HepG2 (cell line): ENCODE measurements around the gene TSKU.

Source experiments
- EP300 ChIP-seq, 3 experiments: sonication (generic) in 1 of 3; formaldehyde crosslinking in 1 of 3; IDR thresholded peaks; 2 replicates each; pipeline versions ENCODE4 v1.5.1 to v1.6.1; 2011 to 2020; ENCODE audit warnings: low read depth in 2 of 3, low read length in 2 of 3, borderline replicate concordance in 1 of 3, improper control_type of control experiment in 1 of 3, mild to moderate bottlenecking in 1 of 3, missing genetic modification reagents in 1 of 3, moderate library complexity in 1 of 3
- ZNF451 ChIP-seq: sonication (generic); formaldehyde crosslinking; IDR thresholded peaks from 2 replicates; pipeline ENCODE4 v1.5.0; 2020; ENCODE audit warnings: mild to moderate bottlenecking, missing genetic modification reagents
- TF ChIP-seq, protein P1 (sequence below): sonication (generic); formaldehyde crosslinking; IDR thresholded peaks from 2 replicates; pipeline ENCODE4 v1.8.1; 2023; ENCODE audit warnings: mild to moderate bottlenecking, inconsistent platforms, moderate library complexity, missing genetic modification reagents, borderline replicate concordance
- TF ChIP-seq, protein P2 (sequence below): IDR thresholded peaks from 2 replicates; pipeline ENCODE4 v1.6.1; 2012; ENCODE audit warnings: low read length, improper control_type of control experiment

DNA sequence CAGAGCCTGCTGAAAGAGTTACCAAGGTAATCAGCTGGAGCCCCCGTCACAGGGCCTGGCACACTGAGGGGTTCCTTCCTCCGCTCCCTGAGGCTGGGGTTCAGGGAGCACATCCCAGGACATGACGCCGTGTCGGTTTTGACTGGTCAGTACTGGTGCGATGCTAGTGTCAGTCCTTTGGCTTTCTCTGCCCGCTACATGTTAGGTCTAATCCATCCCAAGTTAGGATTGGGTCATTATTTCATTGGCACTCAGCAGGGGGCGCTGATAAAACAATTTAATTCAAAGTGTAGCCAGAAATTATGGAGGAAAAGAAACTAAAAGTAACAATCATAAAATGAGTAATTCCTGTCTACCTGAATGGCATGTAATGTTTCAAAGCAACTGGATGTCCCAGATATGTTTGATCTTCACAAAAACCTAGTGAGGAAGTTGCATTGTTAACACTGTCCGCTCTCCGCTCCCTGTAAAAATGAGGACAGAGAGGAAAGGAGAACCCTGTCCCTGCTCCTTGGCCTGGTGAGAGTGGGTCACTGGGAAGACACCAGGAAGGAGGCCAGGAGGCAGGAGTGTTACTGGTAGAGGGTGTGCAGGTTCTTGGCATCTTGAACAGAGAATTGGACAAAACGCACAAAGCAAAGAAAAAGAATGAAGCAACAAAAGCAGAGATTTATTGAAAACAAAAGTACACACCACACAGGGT is 27.1 kb downstream of the TSKU start:
- TF ChIP-seq, protein P1, sequence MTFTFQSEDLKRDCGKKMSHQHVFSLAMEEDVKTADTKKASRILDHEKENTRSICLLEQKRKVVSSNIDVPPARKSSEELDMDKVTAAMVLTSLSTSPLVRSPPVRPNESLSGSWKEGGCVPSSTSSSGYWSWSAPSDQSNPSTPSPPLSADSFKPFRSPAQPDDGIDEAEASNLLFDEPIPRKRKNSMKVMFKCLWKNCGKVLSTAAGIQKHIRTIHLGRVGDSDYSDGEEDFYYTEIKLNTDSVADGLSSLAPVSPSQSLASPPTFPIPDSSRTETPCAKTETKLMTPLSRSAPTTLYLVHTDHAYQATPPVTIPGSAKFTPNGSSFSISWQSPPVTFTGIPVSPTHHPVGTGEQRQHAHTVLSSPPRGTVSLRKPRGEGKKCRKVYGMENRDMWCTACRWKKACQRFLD = no peak
- TF ChIP-seq, protein P2, sequence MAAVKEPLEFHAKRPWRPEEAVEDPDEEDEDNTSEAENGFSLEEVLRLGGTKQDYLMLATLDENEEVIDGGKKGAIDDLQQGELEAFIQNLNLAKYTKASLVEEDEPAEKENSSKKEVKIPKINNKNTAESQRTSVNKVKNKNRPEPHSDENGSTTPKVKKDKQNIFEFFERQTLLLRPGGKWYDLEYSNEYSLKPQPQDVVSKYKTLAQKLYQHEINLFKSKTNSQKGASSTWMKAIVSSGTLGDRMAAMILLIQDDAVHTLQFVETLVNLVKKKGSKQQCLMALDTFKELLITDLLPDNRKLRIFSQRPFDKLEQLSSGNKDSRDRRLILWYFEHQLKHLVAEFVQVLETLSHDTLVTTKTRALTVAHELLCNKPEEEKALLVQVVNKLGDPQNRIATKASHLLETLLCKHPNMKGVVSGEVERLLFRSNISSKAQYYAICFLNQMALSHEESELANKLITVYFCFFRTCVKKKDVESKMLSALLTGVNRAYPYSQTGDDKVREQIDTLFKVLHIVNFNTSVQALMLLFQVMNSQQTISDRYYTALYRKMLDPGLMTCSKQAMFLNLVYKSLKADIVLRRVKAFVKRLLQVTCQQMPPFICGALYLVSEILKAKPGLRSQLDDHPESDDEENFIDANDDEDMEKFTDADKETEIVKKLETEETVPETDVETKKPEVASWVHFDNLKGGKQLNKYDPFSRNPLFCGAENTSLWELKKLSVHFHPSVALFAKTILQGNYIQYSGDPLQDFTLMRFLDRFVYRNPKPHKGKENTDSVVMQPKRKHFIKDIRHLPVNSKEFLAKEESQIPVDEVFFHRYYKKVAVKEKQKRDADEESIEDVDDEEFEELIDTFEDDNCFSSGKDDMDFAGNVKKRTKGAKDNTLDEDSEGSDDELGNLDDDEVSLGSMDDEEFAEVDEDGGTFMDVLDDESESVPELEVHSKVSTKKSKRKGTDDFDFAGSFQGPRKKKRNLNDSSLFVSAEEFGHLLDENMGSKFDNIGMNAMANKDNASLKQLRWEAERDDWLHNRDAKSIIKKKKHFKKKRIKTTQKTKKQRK = no peak
- no peak for TF ChIP-seq ZNF451 (CRISPR knock-in tag)
- no peak for TF ChIP-seq EP300 (IDR thresholded peaks at IDR 0.05; ENCODE audit: low read depth in 2 of 2, low read length in 2 of 2)
- TF ChIP-seq EP300 (CRISPR knock-in tag; IDR thresholded peaks at IDR 0.05; ENCODE audit: borderline replicate concordance) = no peak
